GM12873 (cell line): ENCODE results near the gene EPN1.

ENCODE experiments used
- CTCF ChIP-seq: IDR thresholded peaks from 2 replicates; pipeline ENCODE4 v1.5.1; 2012; ENCODE audit warnings: low read depth, mild to moderate bottlenecking, moderate library complexity, low read length, control low read depth; ENCODE audit not compliant: insufficient read depth; ENCODE audit errors: missing control alignments

The EPN1 gene

GRCh38 chr19:55681131-55682092 is 6.4 kb downstream of the EPN1 start:
- no peak for TF ChIP-seq CTCF

- TF ChIP-seq CTCF, result no peak
These were observed 8.6 kb downstream of the EPN1 start for GRCh38 chr19:55683449-55684261.

GRCh38 chr19:55684946-55685681 is 10.1 kb downstream of the EPN1 start:
- no peak for TF ChIP-seq CTCF

GRCh38 chr19:55685776-55686175 is 10.8 kb downstream of the EPN1 start:
- no peak for TF ChIP-seq CTCF

- TF ChIP-seq CTCF, result no peak
These were observed 11.5 kb downstream of the EPN1 start for GRCh38 chr19:55686311-55687050.

- TF ChIP-seq CTCF, result no peak
These were observed 12.5 kb downstream of the EPN1 start for GRCh38 chr19:55687281-55688201.
